Astrocyte (in vitro differentiated cells and primary cell): ENCODE measurements around the gene DIP2A.

Experiments
- EZH2 ChIP-seq: IDR thresholded peaks from 2 replicates; pipeline ENCODE4 v1.6.1; 2012; ENCODE audit warnings: mild to moderate bottlenecking, low read length, inconsistent platforms; ENCODE audit not compliant: insufficient read depth
- TF ChIP-seq, protein P1 (sequence below): IDR thresholded peaks from 2 replicates; pipeline ENCODE4 v1.5.1; 2011; ENCODE audit warnings: low read depth, mild to moderate bottlenecking, inconsistent platforms, low read length, moderate library complexity; ENCODE audit not compliant: insufficient read depth

DNA sequence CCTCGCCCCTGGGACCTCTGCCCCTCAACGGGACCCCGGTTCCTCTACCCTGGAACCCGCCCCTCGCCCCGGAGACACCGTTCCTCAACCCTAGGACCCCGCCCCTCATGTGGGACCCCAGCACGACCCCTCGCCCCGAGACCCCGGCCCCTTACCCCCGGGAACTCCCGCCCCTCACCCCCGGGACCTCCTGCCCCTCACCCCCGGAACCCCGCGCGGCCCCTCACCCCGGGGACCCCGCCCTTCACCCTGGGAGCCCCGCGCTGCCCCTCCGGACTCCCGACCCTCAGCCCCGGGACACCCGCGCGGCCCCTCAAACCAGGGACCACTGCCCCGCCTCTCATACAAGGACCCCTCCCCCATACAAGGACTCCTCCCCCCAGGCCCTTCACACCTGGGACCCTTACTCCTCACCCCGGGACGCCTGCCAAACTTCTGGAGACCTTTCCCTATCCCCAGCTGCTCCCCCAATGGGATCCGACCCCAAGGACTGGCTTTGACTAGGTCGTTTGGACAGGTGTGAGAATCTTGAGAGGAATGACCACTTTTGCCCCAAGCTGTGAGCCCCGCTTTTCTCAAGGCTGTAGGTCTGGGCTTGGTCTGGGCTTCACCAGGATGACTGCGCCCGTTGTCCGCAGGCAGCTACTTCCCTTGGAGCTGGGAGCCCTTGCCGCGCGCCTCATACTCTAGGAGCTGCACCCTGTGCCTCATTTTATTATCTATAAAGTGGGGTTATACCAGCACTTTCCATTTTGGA is 843 bp downstream of the DIP2A start:
- TF ChIP-seq, protein P1, sequence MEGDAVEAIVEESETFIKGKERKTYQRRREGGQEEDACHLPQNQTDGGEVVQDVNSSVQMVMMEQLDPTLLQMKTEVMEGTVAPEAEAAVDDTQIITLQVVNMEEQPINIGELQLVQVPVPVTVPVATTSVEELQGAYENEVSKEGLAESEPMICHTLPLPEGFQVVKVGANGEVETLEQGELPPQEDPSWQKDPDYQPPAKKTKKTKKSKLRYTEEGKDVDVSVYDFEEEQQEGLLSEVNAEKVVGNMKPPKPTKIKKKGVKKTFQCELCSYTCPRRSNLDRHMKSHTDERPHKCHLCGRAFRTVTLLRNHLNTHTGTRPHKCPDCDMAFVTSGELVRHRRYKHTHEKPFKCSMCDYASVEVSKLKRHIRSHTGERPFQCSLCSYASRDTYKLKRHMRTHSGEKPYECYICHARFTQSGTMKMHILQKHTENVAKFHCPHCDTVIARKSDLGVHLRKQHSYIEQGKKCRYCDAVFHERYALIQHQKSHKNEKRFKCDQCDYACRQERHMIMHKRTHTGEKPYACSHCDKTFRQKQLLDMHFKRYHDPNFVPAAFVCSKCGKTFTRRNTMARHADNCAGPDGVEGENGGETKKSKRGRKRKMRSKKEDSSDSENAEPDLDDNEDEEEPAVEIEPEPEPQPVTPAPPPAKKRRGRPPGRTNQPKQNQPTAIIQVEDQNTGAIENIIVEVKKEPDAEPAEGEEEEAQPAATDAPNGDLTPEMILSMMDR, result no peak
- no peak for TF ChIP-seq EZH2
